Ishikawa (cell line): ENCODE data around the gene OVOL3.

Experiments used
- CEBPB ChIP-seq: IDR thresholded peaks from 2 replicates; pipeline ENCODE4 v1.6.1; 2012
- CREB1 ChIP-seq: IDR thresholded peaks from 2 replicates; pipeline ENCODE4 v1.6.1; 2012; ENCODE audit warnings: low read depth
- EGR1 ChIP-seq: IDR thresholded peaks from 2 replicates; pipeline ENCODE4 v1.6.1; 2012
- EP300 ChIP-seq: IDR thresholded peaks from 2 replicates; pipeline ENCODE4 v1.6.1; 2012; ENCODE audit warnings: borderline replicate concordance
- FOXM1 ChIP-seq: IDR thresholded peaks from 2 replicates; pipeline ENCODE4 v1.6.1; 2012; ENCODE audit warnings: low read depth, borderline replicate concordance
- NFIC ChIP-seq: IDR thresholded peaks from 2 replicates; pipeline ENCODE4 v1.6.1; 2012
- RAD21 ChIP-seq: IDR thresholded peaks from 2 replicates; pipeline ENCODE4 v1.6.1; 2012; ENCODE audit warnings: low read depth
- TAF1 ChIP-seq: IDR thresholded peaks from 2 replicates; pipeline ENCODE4 v1.6.1; 2012; ENCODE audit warnings: low read depth, mild to moderate bottlenecking
- TCF12 ChIP-seq: IDR thresholded peaks from 2 replicates; pipeline ENCODE4 v1.6.1; 2012; ENCODE audit warnings: low read depth
- TEAD4 ChIP-seq: IDR thresholded peaks from 2 replicates; pipeline ENCODE4 v1.6.1; 2012
- YY1 ChIP-seq: IDR thresholded peaks from 2 replicates; pipeline ENCODE4 v1.6.1; 2012; ENCODE audit warnings: low read depth
- ZBTB7A ChIP-seq: IDR thresholded peaks from 2 replicates; pipeline ENCODE4 v1.6.1; 2012; ENCODE audit warnings: low read depth
- TF ChIP-seq, protein P1 (sequence below): IDR thresholded peaks from 2 replicates; pipeline ENCODE4 v1.6.1; 2012
- TF ChIP-seq, protein P2 (sequence below): IDR thresholded peaks from 2 replicates; pipeline ENCODE4 v1.6.1; 2012
- TF ChIP-seq, protein P3 (sequence below): IDR thresholded peaks from 2 replicates; pipeline ENCODE4 v1.6.1; 2012; ENCODE audit warnings: low read depth, mild to moderate bottlenecking

OVOL3 gene

DNA sequence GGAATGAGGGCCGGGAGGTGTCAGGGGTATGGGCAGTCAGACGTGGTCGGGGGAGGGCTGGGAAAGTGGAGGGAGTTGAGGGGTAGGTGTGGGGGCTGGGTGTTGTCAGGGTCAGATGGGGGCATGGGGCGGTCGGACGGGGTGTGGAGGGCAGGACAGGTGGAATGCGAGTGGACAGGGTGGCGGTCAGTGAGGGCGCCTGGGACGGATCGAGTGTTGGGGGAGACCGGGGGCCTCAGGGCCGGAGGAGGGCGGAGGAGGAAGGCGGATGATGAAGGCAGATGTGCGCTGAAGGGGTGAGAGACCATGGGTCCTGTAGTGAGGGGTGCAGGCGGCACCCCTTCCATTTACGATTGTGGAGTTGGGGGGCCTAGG, 10.0 kb downstream of the OVOL3 start:
- TF ChIP-seq CEBPB (no peak), TAF1 (no peak), CREB1 (no peak), EP300 (no peak), FOXM1 (no peak), RAD21 (no peak), YY1 (no peak), ZBTB7A (no peak), TEAD4 (no peak), TCF12 (no peak), NFIC (no peak), EGR1 (no peak)
- TF ChIP-seq, protein P1, sequence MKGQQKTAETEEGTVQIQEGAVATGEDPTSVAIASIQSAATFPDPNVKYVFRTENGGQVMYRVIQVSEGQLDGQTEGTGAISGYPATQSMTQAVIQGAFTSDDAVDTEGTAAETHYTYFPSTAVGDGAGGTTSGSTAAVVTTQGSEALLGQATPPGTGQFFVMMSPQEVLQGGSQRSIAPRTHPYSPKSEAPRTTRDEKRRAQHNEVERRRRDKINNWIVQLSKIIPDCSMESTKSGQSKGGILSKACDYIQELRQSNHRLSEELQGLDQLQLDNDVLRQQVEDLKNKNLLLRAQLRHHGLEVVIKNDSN, result no peak
- TF ChIP-seq, protein P2, sequence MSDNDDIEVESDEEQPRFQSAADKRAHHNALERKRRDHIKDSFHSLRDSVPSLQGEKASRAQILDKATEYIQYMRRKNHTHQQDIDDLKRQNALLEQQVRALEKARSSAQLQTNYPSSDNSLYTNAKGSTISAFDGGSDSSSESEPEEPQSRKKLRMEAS, result no peak
- TF ChIP-seq, protein P3, sequence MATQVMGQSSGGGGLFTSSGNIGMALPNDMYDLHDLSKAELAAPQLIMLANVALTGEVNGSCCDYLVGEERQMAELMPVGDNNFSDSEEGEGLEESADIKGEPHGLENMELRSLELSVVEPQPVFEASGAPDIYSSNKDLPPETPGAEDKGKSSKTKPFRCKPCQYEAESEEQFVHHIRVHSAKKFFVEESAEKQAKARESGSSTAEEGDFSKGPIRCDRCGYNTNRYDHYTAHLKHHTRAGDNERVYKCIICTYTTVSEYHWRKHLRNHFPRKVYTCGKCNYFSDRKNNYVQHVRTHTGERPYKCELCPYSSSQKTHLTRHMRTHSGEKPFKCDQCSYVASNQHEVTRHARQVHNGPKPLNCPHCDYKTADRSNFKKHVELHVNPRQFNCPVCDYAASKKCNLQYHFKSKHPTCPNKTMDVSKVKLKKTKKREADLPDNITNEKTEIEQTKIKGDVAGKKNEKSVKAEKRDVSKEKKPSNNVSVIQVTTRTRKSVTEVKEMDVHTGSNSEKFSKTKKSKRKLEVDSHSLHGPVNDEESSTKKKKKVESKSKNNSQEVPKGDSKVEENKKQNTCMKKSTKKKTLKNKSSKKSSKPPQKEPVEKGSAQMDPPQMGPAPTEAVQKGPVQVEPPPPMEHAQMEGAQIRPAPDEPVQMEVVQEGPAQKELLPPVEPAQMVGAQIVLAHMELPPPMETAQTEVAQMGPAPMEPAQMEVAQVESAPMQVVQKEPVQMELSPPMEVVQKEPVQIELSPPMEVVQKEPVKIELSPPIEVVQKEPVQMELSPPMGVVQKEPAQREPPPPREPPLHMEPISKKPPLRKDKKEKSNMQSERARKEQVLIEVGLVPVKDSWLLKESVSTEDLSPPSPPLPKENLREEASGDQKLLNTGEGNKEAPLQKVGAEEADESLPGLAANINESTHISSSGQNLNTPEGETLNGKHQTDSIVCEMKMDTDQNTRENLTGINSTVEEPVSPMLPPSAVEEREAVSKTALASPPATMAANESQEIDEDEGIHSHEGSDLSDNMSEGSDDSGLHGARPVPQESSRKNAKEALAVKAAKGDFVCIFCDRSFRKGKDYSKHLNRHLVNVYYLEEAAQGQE, result no peak

DNA sequence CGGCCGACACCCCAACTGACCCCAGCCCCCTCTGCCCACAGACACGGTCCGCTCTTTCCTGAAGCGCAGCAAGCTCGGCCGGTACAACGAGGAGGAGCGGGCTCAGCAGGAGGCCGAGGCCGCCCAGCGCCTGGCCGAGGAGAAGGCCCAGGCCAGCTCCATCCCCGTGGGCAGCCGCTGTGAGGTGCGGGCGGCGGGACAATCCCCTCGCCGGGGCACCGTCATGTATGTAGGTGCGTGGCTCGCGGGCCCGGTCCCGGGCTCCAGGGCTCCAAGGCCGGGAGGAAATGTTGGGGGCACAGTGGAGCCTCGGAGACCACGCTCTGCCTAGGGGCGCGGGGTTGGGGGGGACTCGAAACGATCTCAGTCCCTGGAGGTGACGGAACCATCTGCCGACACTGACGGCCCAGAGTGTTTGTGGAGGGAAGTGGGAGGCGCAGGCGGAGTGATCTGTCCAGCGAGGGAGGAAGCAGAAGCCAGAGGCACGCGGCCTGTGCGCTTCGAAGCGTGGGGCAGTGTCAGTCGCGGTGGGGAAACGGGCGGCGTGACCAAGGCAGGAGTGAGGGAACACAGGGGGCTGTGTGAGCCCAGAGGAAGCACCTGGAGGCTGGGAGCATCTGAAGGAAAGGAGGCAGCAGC, 10.7 kb downstream of the OVOL3 start:
- TF ChIP-seq TEAD4, result no peak
- no peak for TF ChIP-seq EP300
- no peak for TF ChIP-seq CREB1
- no peak for TF ChIP-seq TAF1
- TF ChIP-seq, protein P1, result no peak
- TF ChIP-seq FOXM1, result no peak
- TF ChIP-seq NFIC, result no peak
- TF ChIP-seq EGR1, result no peak
- TF ChIP-seq, protein P2, result no peak
- TF ChIP-seq YY1, result no peak
- no peak for TF ChIP-seq ZBTB7A
- TF ChIP-seq CEBPB, result no peak
- no peak for TF ChIP-seq RAD21
- TF ChIP-seq, protein P3, result no peak
- TF ChIP-seq TCF12, result no peak

DNA sequence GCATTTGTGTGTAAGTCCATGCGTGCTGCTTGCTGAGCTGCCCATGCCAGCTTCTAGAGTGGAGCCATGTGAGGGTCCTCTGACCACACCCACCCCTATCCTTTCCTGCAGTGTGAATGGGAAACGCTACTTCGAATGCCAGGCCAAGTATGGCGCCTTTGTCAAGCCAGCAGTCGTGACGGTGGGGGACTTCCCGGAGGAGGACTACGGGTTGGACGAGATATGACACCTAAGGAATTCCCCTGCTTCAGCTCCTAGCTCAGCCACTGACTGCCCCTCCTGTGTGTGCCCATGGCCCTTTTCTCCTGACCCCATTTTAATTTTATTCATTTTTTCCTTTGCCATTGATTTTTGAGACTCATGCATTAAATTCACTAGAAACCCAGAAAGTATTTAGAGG, 14.6 kb downstream of the OVOL3 start:
- TF ChIP-seq ZBTB7A, result no peak
- no peak for TF ChIP-seq CREB1
- TF ChIP-seq, protein P2, result no peak
- TF ChIP-seq CEBPB, result no peak
- no peak for TF ChIP-seq TEAD4
- TF ChIP-seq, protein P3, result no peak
- no peak for TF ChIP-seq EGR1
- TF ChIP-seq EP300, result no peak
- TF ChIP-seq, protein P1, result no peak
- no peak for TF ChIP-seq RAD21
- TF ChIP-seq TCF12, result no peak
- no peak for TF ChIP-seq YY1
- no peak for TF ChIP-seq FOXM1
- no peak for TF ChIP-seq NFIC
- TF ChIP-seq TAF1, result no peak
